GM10266 (cell line): ENCODE measurements around the gene DUS1L.

ENCODE experiments used
- DNase-seq: peaks from one replicate; pipeline ENCODE4 v3.0.0; 2012; ENCODE audit errors: extremely low spot score
- CTCF ChIP-seq: IDR thresholded peaks from 2 replicates; pipeline ENCODE4 v1.5.1; 2012; ENCODE audit warnings: mild to moderate bottlenecking, low read depth; ENCODE audit not compliant: control insufficient read depth, insufficient read depth; ENCODE audit errors: missing control alignments

The DUS1L gene

GRCh38 chr17:82037889-82038195 lies 27.8 kb downstream of the DUS1L start:
- TF ChIP-seq CTCF, result no peak
- DNase-seq, result no peak

GRCh38 chr17:82037092-82037888 lies 28.3 kb downstream of the DUS1L start, which contains the start of gene DCXR:
DCXR (minus strand) TSS chr17:82037697; CDS start chr17:82037682, 15 bp downstream.
- peak; percentile 98 for DNase-seq
- peak; percentile 91 for TF ChIP-seq CTCF

- no peak for TF ChIP-seq CTCF
- DNase-seq, result no peak
These were observed 28.9 kb downstream of the DUS1L start for GRCh38 chr17:82036634-82037091.

- TF ChIP-seq CTCF, result no peak
- no peak for DNase-seq
These were observed 29.5 kb downstream of the DUS1L start for GRCh38 chr17:82035956-82036633.

GRCh38 chr17:82035488-82035887 lies 30.1 kb downstream of the DUS1L start:
- DNase-seq, result no peak
- TF ChIP-seq CTCF, result no peak

- TF ChIP-seq CTCF, result no peak
- DNase-seq, result no peak
These were observed 31.1 kb downstream of the DUS1L start for GRCh38 chr17:82034371-82035011.
